ENCODE data around the gene ANKS1B. TPM values are rescaled to one million over a fixed set of nuclear protein-coding genes. Genes with fewer than 3 reads are reported as not detected.

Gene ANKS1B
- total RNA-seq, 1 experiment from 2014 or later = 18.8 TPM

DNA sequence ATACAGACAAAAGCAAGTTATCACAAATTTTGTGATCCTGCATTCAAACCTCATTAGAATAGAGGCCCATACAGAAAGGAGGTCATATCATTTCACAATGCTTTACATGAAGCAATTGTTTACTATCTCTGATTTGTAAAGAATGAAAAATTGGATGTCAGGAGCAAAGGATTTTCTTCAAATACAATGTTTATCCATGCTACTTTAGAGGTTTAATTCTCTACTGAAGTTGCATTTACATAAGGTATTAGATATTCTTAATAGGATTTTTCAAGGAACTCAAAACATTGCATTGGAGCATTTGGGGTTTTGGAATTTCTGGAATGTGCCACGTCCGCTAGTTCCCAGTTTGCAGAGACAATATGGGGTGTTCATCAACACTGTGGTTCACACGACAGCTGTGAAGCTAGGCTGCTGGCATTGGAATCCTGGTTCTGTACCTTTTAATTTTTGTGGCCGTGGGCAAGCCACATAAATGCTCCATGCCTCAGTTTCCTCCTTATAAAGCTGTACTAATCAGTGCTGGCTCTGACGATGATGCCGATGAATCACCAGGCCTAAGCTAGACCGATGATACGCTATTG is 1164.8 kb downstream of the ANKS1B start:
- intact Hi-C loops (cut with micrococcal nuclease) = no loop called here
- POLR2A ChIA-PET = no interaction called here
- Mint-ChIP-seq H3K36me3 (ENCODE audit: insufficient read depth, unreplicated experiment) (no peaks in the 10 kb centered on the region), H3K4me1 (ENCODE audit: insufficient read depth, unreplicated experiment) (no peaks in the 10 kb centered on the region), H3K27me3 (ENCODE audit: insufficient read depth, unreplicated experiment) (no peaks in the 10 kb centered on the region), H3K27ac (ENCODE audit: low read depth, unreplicated experiment) (no peak overlapping the region), H3K4me3 (ENCODE audit: unreplicated experiment) (no peak overlapping the region), H3K9me3 (ENCODE audit: unreplicated experiment) (peaks cover 11% of the 10 kb centered on the region)
- no TSS peak for BruUV-seq (replicated peaks)
- TF ChIP-seq, protein P1, sequence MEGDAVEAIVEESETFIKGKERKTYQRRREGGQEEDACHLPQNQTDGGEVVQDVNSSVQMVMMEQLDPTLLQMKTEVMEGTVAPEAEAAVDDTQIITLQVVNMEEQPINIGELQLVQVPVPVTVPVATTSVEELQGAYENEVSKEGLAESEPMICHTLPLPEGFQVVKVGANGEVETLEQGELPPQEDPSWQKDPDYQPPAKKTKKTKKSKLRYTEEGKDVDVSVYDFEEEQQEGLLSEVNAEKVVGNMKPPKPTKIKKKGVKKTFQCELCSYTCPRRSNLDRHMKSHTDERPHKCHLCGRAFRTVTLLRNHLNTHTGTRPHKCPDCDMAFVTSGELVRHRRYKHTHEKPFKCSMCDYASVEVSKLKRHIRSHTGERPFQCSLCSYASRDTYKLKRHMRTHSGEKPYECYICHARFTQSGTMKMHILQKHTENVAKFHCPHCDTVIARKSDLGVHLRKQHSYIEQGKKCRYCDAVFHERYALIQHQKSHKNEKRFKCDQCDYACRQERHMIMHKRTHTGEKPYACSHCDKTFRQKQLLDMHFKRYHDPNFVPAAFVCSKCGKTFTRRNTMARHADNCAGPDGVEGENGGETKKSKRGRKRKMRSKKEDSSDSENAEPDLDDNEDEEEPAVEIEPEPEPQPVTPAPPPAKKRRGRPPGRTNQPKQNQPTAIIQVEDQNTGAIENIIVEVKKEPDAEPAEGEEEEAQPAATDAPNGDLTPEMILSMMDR (IDR thresholded peaks at IDR 0.05; ENCODE audit: unreplicated experiment) = no peak
- no peak for DNase-seq (ENCODE audit: unreplicated experiment)
- CTCF ChIA-PET = interaction anchor here (0.6 kb wide), 1 partner anchor 127 kb away, joined by 4 read pairs; no protein-coding TSS in a partner anchor

DNA sequence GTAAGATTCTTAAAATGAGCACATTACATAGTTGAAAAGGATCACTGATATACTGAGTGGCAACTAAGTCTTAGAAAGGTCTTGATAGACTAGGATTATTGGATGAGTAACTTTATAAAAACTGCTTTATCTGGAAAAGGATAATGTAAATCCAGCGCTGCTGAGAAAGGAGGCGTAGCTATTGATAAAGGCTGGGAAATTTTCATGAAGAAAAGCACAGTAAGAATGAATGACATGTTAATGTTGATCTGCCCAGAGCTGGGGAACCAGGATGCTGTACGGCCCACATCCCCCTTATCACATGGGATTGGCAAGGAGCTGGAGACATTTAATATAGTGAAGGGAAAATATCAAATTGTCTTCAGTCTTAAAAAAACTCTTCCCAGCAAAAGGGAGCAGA is 1165.7 kb downstream of the ANKS1B start:
- TF ChIP-seq, protein P1 (IDR thresholded peaks at IDR 0.05; ENCODE audit: unreplicated experiment) = no peak
- no peaks in the 10 kb centered on the region for H3K36me3 Mint-ChIP-seq (ENCODE audit: insufficient read depth, unreplicated experiment)
- ChIA-PET CTCF (interaction anchor here (0.6 kb wide), 1 partner anchor 128 kb away, joined by 4 read pairs; no protein-coding TSS in a partner anchor), POLR2A (no interaction called here)
- intact Hi-C loops (cut with micrococcal nuclease) = no loop called here
- H3K27ac Mint-ChIP-seq (ENCODE audit: low read depth, unreplicated experiment) = no peak overlapping the region
- no peaks in the 10 kb centered on the region for H3K4me1 Mint-ChIP-seq (ENCODE audit: insufficient read depth, unreplicated experiment)
- no peak for DNase-seq (ENCODE audit: unreplicated experiment)
- no TSS peak for BruUV-seq (replicated peaks)
- no peak overlapping the region for H3K4me3 Mint-ChIP-seq (ENCODE audit: unreplicated experiment)
- H3K9me3 Mint-ChIP-seq (ENCODE audit: unreplicated experiment) = peaks cover 11% of the 10 kb centered on the region
- no peaks in the 10 kb centered on the region for H3K27me3 Mint-ChIP-seq (ENCODE audit: insufficient read depth, unreplicated experiment)

DNA sequence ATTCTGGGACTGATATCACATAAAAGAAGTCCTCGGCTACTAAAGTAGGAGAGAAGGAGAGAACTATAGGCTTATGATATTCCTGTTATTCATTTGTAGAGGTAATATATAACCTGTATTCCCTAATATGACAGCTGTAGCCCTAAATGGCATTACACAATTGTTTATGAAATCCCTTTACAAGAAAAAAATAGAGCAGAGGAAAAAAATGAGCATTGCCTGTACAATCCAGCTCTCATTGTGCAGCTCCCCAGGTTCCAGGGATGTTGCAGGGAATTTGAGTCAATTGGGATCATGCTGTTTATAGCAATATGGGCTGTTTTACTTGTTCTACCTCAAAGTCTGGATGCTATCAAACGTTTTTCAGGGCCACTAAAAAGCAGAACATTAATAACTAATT is 1166.5 kb downstream of the ANKS1B start:
- intact Hi-C loops (cut with micrococcal nuclease) = no loop called here
- DNase-seq (ENCODE audit: unreplicated experiment) = no peak
- H3K4me3 Mint-ChIP-seq (ENCODE audit: unreplicated experiment) = no peak overlapping the region
- H3K36me3 Mint-ChIP-seq (ENCODE audit: insufficient read depth, unreplicated experiment) = no peaks in the 10 kb centered on the region
- TF ChIP-seq, protein P1 (IDR thresholded peaks at IDR 0.05; ENCODE audit: unreplicated experiment) = no peak
- H3K27ac Mint-ChIP-seq (ENCODE audit: low read depth, unreplicated experiment) = no peak overlapping the region
- BruUV-seq (replicated peaks) = no TSS peak
- ChIA-PET CTCF (interaction anchor here (0.5 kb wide), 1 partner anchor 116 kb away, joined by 3 read pairs; no protein-coding TSS in a partner anchor), POLR2A (no interaction called here)
- no peaks in the 10 kb centered on the region for H3K4me1 Mint-ChIP-seq (ENCODE audit: insufficient read depth, unreplicated experiment)
- H3K27me3 Mint-ChIP-seq (ENCODE audit: insufficient read depth, unreplicated experiment) = no peaks in the 10 kb centered on the region
- H3K9me3 Mint-ChIP-seq (ENCODE audit: unreplicated experiment) = peaks cover 11% of the 10 kb centered on the region

DNA sequence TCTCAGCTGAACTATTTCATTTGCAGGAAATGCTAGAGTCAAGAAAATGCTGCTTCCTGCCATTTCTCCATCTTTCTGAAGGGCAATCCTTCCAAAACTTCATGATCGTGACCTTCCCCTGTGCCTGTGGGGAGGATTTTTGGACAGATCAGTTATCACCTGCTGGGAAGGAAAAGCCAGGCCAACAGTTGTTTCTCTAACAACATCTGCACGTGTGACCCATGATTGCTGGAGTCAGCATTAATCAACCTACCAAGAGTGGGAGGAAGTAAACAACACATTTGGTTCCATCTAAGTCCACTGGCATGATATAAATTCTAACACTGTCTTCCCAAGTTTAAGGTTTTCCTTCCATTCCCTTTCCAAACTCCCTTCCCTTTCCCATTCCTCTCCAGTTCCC is 1167.0 kb downstream of the ANKS1B start:
- Mint-ChIP-seq H3K27me3 (ENCODE audit: insufficient read depth, unreplicated experiment) (no peaks in the 10 kb centered on the region), H3K9me3 (ENCODE audit: unreplicated experiment) (peaks cover 11% of the 10 kb centered on the region), H3K27ac (ENCODE audit: low read depth, unreplicated experiment) (no peak overlapping the region), H3K36me3 (ENCODE audit: insufficient read depth, unreplicated experiment) (no peaks in the 10 kb centered on the region), H3K4me1 (ENCODE audit: insufficient read depth, unreplicated experiment) (no peaks in the 10 kb centered on the region), H3K4me3 (ENCODE audit: unreplicated experiment) (no peak overlapping the region)
- BruUV-seq (replicated peaks) = no TSS peak
- intact Hi-C loops (cut with micrococcal nuclease) = no loop called here
- TF ChIP-seq, protein P1 (IDR thresholded peaks at IDR 0.05; ENCODE audit: unreplicated experiment) = no peak
- CTCF ChIA-PET = interaction anchor here (0.5 kb wide), 1 partner anchor 116 kb away, joined by 3 read pairs; no protein-coding TSS in a partner anchor
- POLR2A ChIA-PET = no interaction called here
- DNase-seq (ENCODE audit: unreplicated experiment) = no peak

Data from MCF 10A (cell line).